ENCODE data around the gene MAPKAP1. TPM values are rescaled to one million over a fixed set of nuclear protein-coding genes. Genes with fewer than 3 reads are reported as not detected.

Gene MAPKAP1
- total RNA-seq, 1 donor from 2014 or later, result 74.6 TPM

DNA sequence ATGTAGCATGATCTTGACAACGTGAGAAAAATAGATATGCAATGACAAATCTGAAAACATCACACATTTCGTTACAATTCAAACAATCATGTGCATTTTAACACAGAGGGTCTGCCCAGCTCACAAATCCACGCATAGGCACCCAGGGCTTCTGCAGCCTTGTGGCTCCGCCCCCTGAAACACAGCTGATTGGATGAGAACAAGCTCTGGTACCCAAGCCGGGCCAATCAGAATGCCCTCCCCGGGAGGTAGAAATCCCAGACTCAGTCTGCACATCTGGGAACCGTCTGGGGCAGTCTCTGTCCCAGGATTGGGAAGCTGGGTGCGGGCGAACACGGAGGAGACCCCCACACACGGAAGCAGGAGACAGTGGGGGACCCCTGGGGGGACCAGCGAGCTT is 307.8 kb downstream of the MAPKAP1 start:
- no peaks in the 10 kb centered on the region for H3K9me3 Mint-ChIP-seq (ENCODE audit: low read depth)
- no peak for TF ChIP-seq CTCF (IDR thresholded peaks at IDR 0.05; ENCODE audit: unreplicated experiment)
- no peak for DNase-seq (ENCODE audit: low spot score, unreplicated experiment)
- no peaks in the 10 kb centered on the region for H3K36me3 Mint-ChIP-seq (ENCODE audit: insufficient read depth)
- no peaks in the 10 kb centered on the region for H3K27me3 Mint-ChIP-seq
- no peak overlapping the region for H3K4me3 Mint-ChIP-seq (ENCODE audit: low read depth)
- H3K27ac Mint-ChIP-seq, result no peak overlapping the region
- no peaks in the 10 kb centered on the region for H3K4me1 Mint-ChIP-seq (ENCODE audit: low read depth)

- Mint-ChIP-seq H3K27me3 (no peaks in the 10 kb centered on the region), H3K9me3 (ENCODE audit: low read depth) (no peaks in the 10 kb centered on the region), H3K4me3 (ENCODE audit: low read depth) (no peak overlapping the region), H3K27ac (no peak overlapping the region), H3K4me1 (ENCODE audit: low read depth) (no peaks in the 10 kb centered on the region), H3K36me3 (ENCODE audit: insufficient read depth) (no peaks in the 10 kb centered on the region)
- no peak for DNase-seq (ENCODE audit: low spot score, unreplicated experiment)
- TF ChIP-seq CTCF (IDR thresholded peaks at IDR 0.05; ENCODE audit: unreplicated experiment), result no peak
Measured at GRCh38 chr9:125398243-125398642, 308.8 kb downstream of the MAPKAP1 start.

- H3K36me3 Mint-ChIP-seq (ENCODE audit: insufficient read depth), result no peaks in the 10 kb centered on the region
- DNase-seq (ENCODE audit: low spot score, unreplicated experiment), result no peak
- H3K27ac Mint-ChIP-seq, result no peak overlapping the region
- TF ChIP-seq CTCF (IDR thresholded peaks at IDR 0.05; ENCODE audit: unreplicated experiment), result no peak
- H3K9me3 Mint-ChIP-seq (ENCODE audit: low read depth), result no peaks in the 10 kb centered on the region
- H3K27me3 Mint-ChIP-seq, result no peaks in the 10 kb centered on the region
- no peak overlapping the region for H3K4me3 Mint-ChIP-seq (ENCODE audit: low read depth)
- H3K4me1 Mint-ChIP-seq (ENCODE audit: low read depth), result no peaks in the 10 kb centered on the region
Measured at GRCh38 chr9:125397736-125398135, 309.3 kb downstream of the MAPKAP1 start.

- H3K9me3 Mint-ChIP-seq (ENCODE audit: low read depth), result no peaks in the 10 kb centered on the region
- H3K27me3 Mint-ChIP-seq, result no peaks in the 10 kb centered on the region
Measured at GRCh38 chr9:125396799-125397198, 310.2 kb downstream of the MAPKAP1 start.

GRCh38 chr9:125393426-125393825 is 313.6 kb downstream of the MAPKAP1 start:
- no peaks in the 10 kb centered on the region for H3K9me3 Mint-ChIP-seq (ENCODE audit: low read depth)
- H3K36me3 Mint-ChIP-seq (ENCODE audit: insufficient read depth), result no peaks in the 10 kb centered on the region
- no peaks in the 10 kb centered on the region for H3K4me1 Mint-ChIP-seq (ENCODE audit: low read depth)
- H3K4me3 Mint-ChIP-seq (ENCODE audit: low read depth), result no peak overlapping the region
- no peak for DNase-seq (ENCODE audit: low spot score, unreplicated experiment)
- H3K27ac Mint-ChIP-seq, result no peak overlapping the region
- no peak for TF ChIP-seq CTCF (IDR thresholded peaks at IDR 0.05; ENCODE audit: unreplicated experiment)
- no peaks in the 10 kb centered on the region for H3K27me3 Mint-ChIP-seq

More at GRCh38 chr9:125396799-125397198, 310.2 kb downstream of the MAPKAP1 start:
- DNase-seq (ENCODE audit: low spot score, unreplicated experiment), result no peak
- TF ChIP-seq CTCF (IDR thresholded peaks at IDR 0.05; ENCODE audit: unreplicated experiment), result no peak
- no peaks in the 10 kb centered on the region for H3K4me1 Mint-ChIP-seq (ENCODE audit: low read depth)
- no peak overlapping the region for H3K27ac Mint-ChIP-seq
- H3K36me3 Mint-ChIP-seq (ENCODE audit: insufficient read depth), result no peaks in the 10 kb centered on the region
- H3K4me3 Mint-ChIP-seq (ENCODE audit: low read depth), result no peak overlapping the region

Data from progenitor cell of endocrine pancreas (in vitro differentiated cells).